Measurements from ENCODE around the gene LRCH1.

DNA sequence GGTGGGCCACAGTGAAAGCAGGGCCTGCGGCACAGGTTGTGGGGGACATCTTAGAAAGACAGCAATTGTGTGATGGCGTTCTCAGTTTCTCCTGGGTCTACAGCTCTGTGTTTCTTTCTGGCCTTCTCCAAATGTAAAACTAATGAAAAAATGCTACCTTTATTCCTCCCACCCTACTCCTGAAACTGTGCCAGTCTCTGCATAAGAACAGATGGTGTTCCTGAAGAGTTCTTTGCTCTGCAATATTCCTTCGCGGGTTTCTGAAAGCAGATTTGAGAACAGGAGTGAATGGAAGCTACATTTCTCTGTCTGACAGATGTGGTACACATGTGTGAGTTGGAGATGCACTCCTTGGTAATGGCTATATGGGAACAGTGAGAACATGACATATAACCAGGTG is 18.0 kb upstream of the LRCH1 start:
- no peak for TF ChIP-seq POLR2A (IDR thresholded peaks at IDR 0.05; ENCODE audit: low read depth)
- TF ChIP-seq EP300 (IDR thresholded peaks at IDR 0.05) = no peak
- TF ChIP-seq, protein P1, sequence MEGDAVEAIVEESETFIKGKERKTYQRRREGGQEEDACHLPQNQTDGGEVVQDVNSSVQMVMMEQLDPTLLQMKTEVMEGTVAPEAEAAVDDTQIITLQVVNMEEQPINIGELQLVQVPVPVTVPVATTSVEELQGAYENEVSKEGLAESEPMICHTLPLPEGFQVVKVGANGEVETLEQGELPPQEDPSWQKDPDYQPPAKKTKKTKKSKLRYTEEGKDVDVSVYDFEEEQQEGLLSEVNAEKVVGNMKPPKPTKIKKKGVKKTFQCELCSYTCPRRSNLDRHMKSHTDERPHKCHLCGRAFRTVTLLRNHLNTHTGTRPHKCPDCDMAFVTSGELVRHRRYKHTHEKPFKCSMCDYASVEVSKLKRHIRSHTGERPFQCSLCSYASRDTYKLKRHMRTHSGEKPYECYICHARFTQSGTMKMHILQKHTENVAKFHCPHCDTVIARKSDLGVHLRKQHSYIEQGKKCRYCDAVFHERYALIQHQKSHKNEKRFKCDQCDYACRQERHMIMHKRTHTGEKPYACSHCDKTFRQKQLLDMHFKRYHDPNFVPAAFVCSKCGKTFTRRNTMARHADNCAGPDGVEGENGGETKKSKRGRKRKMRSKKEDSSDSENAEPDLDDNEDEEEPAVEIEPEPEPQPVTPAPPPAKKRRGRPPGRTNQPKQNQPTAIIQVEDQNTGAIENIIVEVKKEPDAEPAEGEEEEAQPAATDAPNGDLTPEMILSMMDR (IDR thresholded peaks at IDR 0.05) = no peak

Measured in esophagus muscularis mucosa (tissue), 4 donors.